ENCODE measurements around the gene GTF2IRD1. TPM values are rescaled to one million over a fixed set of nuclear protein-coding genes. Genes with fewer than 3 reads are reported as not detected.
"Not testable (repeated sequence)": the region's sequence is repeated elsewhere in the genome, so short reads cannot be mapped to it uniquely, and the experiment has no call there.

GTF2IRD1 gene
- total RNA-seq, 1 experiment from 2014 or later, result 54.0 TPM

DNA sequence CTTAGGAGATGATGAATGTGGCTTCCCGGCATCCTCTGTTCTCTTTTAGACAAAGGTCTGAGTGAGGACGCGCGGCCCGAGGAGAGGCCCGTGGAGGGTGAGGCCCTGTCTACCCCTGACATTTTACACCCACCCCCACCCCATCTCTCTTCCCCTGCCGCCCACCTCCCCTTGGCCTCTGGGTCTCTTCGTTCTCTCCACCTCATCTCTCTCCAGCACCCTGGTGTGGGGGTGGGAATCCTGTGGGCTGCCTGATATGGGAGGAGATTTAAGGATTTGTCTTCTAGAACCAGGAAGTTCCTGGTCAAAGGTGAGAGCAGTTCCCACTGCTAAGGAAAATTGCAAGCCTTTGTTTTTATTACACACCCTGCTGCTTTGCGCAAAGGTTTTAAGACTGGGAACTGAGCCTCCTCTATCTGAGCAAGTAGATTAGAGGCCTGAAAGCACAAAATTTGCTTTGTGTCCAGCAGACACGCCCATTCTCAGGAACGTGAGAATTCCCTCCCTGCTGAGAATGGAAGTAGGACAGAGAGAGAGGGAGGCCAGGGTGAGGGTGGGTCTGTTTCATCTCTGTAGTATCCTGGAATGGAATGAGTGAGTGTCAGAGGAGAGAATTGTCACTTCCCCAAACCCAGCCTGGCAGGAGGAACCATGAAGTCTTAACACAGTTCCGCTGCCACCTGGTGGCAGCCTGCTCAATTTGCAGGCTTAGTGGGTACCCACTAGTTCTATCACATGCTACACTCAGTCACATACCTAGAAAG, 91.2 kb downstream of the GTF2IRD1 start:
- H3K4me3 ChIP-seq (ENCODE audit: low read depth in 2 of 2, low read length in 2 of 2), result no peak overlapping the region
- no peaks in the 10 kb centered on the region for H3K9me3 ChIP-seq (ENCODE audit: control insufficient read depth, insufficient read depth, low read depth, low read length)
- no peak overlapping the region for H3K27ac ChIP-seq (ENCODE audit: low read length)
- BruUV-seq (replicated peaks), result no TSS peak
- in situ Hi-C loops (cut with HindIII; ENCODE audit: low pct_unique_long_range_greater_than_20kb, low sequenced_read_pairs), result no loop called here
- H3K36me3 ChIP-seq (ENCODE audit: control insufficient read depth, insufficient read depth, low read length), result no peaks in the 10 kb centered on the region
- no peaks in the 10 kb centered on the region for H3K4me1 ChIP-seq (ENCODE audit: control insufficient read depth, insufficient read depth, low read length)
- ChIA-PET POLR2A (no interaction called here), CTCF (no interaction called here)
- H3K27me3 ChIP-seq (ENCODE audit: control insufficient read depth, insufficient read depth, low read length), result no peaks in the 10 kb centered on the region
- DNase-seq (ENCODE audit: low read depth, low spot score) (peak; percentile 17), ATAC-seq (peak; percentile 87)
- TF ChIP-seq TCF7L2 (IDR thresholded peaks at IDR 0.05; ENCODE audit: low read depth, low read length), result no peak
- TF ChIP-seq, protein P1, sequence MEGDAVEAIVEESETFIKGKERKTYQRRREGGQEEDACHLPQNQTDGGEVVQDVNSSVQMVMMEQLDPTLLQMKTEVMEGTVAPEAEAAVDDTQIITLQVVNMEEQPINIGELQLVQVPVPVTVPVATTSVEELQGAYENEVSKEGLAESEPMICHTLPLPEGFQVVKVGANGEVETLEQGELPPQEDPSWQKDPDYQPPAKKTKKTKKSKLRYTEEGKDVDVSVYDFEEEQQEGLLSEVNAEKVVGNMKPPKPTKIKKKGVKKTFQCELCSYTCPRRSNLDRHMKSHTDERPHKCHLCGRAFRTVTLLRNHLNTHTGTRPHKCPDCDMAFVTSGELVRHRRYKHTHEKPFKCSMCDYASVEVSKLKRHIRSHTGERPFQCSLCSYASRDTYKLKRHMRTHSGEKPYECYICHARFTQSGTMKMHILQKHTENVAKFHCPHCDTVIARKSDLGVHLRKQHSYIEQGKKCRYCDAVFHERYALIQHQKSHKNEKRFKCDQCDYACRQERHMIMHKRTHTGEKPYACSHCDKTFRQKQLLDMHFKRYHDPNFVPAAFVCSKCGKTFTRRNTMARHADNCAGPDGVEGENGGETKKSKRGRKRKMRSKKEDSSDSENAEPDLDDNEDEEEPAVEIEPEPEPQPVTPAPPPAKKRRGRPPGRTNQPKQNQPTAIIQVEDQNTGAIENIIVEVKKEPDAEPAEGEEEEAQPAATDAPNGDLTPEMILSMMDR (IDR thresholded peaks at IDR 0.05), result peak; percentile 83; the same call in 1 of the 2 replicates
- intact Hi-C loops (cut with micrococcal nuclease; ENCODE audit: unreplicated experiment), result loop anchor here (2.0 kb wide), 1 partner anchor 128 kb away; no protein-coding TSS in a partner anchor

DNA sequence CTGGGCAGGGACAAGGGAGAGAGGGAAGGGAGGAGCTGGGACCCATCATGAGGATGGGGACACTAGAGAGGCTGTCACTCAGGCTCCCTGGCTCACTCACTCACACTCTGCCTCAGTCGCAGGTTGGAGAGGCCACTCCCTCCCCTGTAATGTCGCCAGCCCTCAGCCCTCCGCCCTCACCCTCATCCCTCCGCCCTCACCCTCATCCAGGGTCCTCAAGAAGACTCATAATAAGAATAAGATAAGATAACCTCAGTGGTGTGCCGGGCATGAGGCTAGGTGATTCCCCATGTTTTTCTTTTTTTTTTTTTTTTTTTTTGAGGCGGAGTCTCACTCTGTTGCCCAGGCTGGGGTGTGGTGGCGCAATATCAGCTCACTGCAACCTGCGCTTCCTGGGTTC, 92.2 kb downstream of the GTF2IRD1 start:
- Histone ChIP-seq H3K36me3 (ENCODE audit: control insufficient read depth, insufficient read depth, low read length) (no peaks in the 10 kb centered on the region), H3K4me1 (ENCODE audit: control insufficient read depth, insufficient read depth, low read length) (no peaks in the 10 kb centered on the region), H3K9me3 (ENCODE audit: control insufficient read depth, insufficient read depth, low read depth, low read length) (no peaks in the 10 kb centered on the region), H3K27me3 (ENCODE audit: control insufficient read depth, insufficient read depth, low read length) (no peaks in the 10 kb centered on the region), H3K4me3 (ENCODE audit: low read depth in 2 of 2, low read length in 2 of 2) (no peak overlapping the region), H3K27ac (ENCODE audit: low read length) (no peak overlapping the region)
- CTCF ChIA-PET, result interaction anchor here (0.6 to 0.9 kb wide), 3 partner anchors 9 to 480 kb away, joined by 4 to 6 read pairs (median 5); no protein-coding TSS in a partner anchor
- in situ Hi-C loops (cut with HindIII; ENCODE audit: low pct_unique_long_range_greater_than_20kb, low sequenced_read_pairs) (no loop called here), intact Hi-C loops (cut with micrococcal nuclease; ENCODE audit: unreplicated experiment) (loop anchor here (2.0 kb wide), 1 partner anchor 129 kb away; no protein-coding TSS in a partner anchor)
- ATAC-seq (no peak), DNase-seq (ENCODE audit: low read depth, low spot score) (no peak)
- POLR2A ChIA-PET, result no interaction called here
- no TSS peak for BruUV-seq (replicated peaks)
- TF ChIP-seq, protein P1 (IDR thresholded peaks at IDR 0.05), result no peak
- TF ChIP-seq, protein P2, sequence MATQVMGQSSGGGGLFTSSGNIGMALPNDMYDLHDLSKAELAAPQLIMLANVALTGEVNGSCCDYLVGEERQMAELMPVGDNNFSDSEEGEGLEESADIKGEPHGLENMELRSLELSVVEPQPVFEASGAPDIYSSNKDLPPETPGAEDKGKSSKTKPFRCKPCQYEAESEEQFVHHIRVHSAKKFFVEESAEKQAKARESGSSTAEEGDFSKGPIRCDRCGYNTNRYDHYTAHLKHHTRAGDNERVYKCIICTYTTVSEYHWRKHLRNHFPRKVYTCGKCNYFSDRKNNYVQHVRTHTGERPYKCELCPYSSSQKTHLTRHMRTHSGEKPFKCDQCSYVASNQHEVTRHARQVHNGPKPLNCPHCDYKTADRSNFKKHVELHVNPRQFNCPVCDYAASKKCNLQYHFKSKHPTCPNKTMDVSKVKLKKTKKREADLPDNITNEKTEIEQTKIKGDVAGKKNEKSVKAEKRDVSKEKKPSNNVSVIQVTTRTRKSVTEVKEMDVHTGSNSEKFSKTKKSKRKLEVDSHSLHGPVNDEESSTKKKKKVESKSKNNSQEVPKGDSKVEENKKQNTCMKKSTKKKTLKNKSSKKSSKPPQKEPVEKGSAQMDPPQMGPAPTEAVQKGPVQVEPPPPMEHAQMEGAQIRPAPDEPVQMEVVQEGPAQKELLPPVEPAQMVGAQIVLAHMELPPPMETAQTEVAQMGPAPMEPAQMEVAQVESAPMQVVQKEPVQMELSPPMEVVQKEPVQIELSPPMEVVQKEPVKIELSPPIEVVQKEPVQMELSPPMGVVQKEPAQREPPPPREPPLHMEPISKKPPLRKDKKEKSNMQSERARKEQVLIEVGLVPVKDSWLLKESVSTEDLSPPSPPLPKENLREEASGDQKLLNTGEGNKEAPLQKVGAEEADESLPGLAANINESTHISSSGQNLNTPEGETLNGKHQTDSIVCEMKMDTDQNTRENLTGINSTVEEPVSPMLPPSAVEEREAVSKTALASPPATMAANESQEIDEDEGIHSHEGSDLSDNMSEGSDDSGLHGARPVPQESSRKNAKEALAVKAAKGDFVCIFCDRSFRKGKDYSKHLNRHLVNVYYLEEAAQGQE (IDR thresholded peaks at IDR 0.05; ENCODE audit: insufficient read depth in 1 of 2, low read depth in 2 of 2, low read length in 1 of 2), result no peak
- TF ChIP-seq TCF7L2 (IDR thresholded peaks at IDR 0.05; ENCODE audit: low read depth, low read length) (no peak), POLR2AphosphoS5 (IDR thresholded peaks at IDR 0.05; ENCODE audit: low read depth, low read length) (no peak), SIN3A (IDR thresholded peaks at IDR 0.05; ENCODE audit: borderline replicate concordance, insufficient read depth, low read depth, low read length) (no peak)

DNA sequence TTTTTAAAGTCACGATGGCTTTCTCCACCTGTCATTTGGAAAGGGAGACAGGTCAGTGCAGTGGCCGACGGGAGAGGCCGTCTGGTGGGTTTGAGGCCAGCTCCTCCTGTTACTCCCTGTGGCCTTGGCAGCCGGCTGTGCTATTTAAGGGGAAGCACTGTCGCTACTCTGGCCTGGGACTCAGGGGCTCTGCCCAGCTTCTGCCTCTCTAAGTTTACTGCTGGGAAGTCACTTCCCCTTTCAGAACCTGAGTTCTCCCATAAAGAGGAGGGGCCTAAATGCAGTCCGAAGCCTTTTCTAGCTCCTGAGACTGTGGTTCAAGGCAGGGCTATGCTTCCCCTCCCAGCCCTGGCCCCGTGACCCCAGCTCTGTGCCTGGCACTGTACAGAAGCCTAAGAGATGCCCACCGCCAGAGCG, 99.9 kb downstream of the GTF2IRD1 start:
- H3K9me3 ChIP-seq (ENCODE audit: control insufficient read depth, insufficient read depth, low read depth, low read length); H3K27ac ChIP-seq (ENCODE audit: low read length); H3K27me3 ChIP-seq (ENCODE audit: control insufficient read depth, insufficient read depth, low read length); H3K4me3 ChIP-seq (ENCODE audit: low read depth in 2 of 2, low read length in 2 of 2); intact Hi-C loops (cut with micrococcal nuclease; ENCODE audit: unreplicated experiment); H3K36me3 ChIP-seq (ENCODE audit: control insufficient read depth, insufficient read depth, low read length); H3K4me1 ChIP-seq (ENCODE audit: control insufficient read depth, insufficient read depth, low read length); BruUV-seq (replicated peaks); POLR2A ChIA-PET; CTCF ChIA-PET; DNase-seq (ENCODE audit: low read depth, low spot score); in situ Hi-C loops (cut with HindIII; ENCODE audit: low pct_unique_long_range_greater_than_20kb, low sequenced_read_pairs): not testable (repeated sequence)
- ATAC-seq, result 0 out of 2 replicates have a peak, but pooled peaks have one; percentile 18
